SK-N-SH treated with all-trans-retinoic acid at 6 μM for 48 hours (cell line): ENCODE data around the gene NFATC3.

Experiments used
- ATAC-seq: fragments of 200-7000 bp; cut with Tn5 transposase; 3 replicates; pipeline ENCODE4 v1.9.1; 2020; ENCODE audit warnings: mild to moderate bottlenecking, moderate library complexity
- ARNTL ChIP-seq: fragments of 450-650 bp; formaldehyde crosslinking; IDR thresholded peaks from 2 replicates; pipeline ENCODE4 v1.5.0; 2020; ENCODE audit warnings: low read depth, mild to moderate bottlenecking, moderate library complexity, borderline replicate concordance
- BACH2 ChIP-seq: fragments of 250-450 bp; sonication (Bioruptor Pico); IDR thresholded peaks from 2 replicates; pipeline ENCODE4 v1.9.0; 2021; ENCODE audit warnings: mild to moderate bottlenecking, borderline replicate concordance
- CSDC2 ChIP-seq: fragments of 250-450 bp; sonication (Bioruptor Pico); IDR thresholded peaks from 2 replicates; pipeline ENCODE4 v1.5.0; 2020; ENCODE audit warnings: mild to moderate bottlenecking, moderate library complexity
- ESRRG ChIP-seq: fragments of 250-450 bp; sonication (Bioruptor Pico); IDR thresholded peaks from 2 replicates; pipeline ENCODE4 v1.6.1; 2021; ENCODE audit warnings: mild to moderate bottlenecking
- GLIS3 ChIP-seq: fragments of 250-450 bp; sonication (Bioruptor Pico); IDR thresholded peaks from 2 replicates; pipeline ENCODE4 v1.5.0; 2020; ENCODE audit warnings: mild to moderate bottlenecking, moderate library complexity
- ISL1 ChIP-seq: fragments of 250-450 bp; sonication (Bioruptor Pico); IDR thresholded peaks from 2 replicates; pipeline ENCODE4 v2.1.2; 2022; ENCODE audit warnings: mild to moderate bottlenecking, moderate library complexity
- OSR1 ChIP-seq: fragments of 250-450 bp; sonication (Bioruptor Pico); IDR thresholded peaks from 2 replicates; pipeline ENCODE4 v1.8.0; 2022; ENCODE audit warnings: moderate library complexity, mild to moderate bottlenecking, inconsistent platforms
- PPARA ChIP-seq: fragments of 250-450 bp; sonication (Bioruptor Pico); IDR thresholded peaks from 2 replicates; pipeline ENCODE4 v1.5.0; 2020; ENCODE audit warnings: mild to moderate bottlenecking, borderline replicate concordance
- TCF4 ChIP-seq: fragments of 250-450 bp; sonication (Bioruptor Pico); IDR thresholded peaks from 2 replicates; pipeline ENCODE4 v1.8.0; 2021; ENCODE audit warnings: mild to moderate bottlenecking, moderate library complexity, borderline replicate concordance
- ZC3H10 ChIP-seq: fragments of 250-450 bp; sonication (Bioruptor Pico); IDR thresholded peaks from 2 replicates; pipeline ENCODE4 v1.5.1; 2021; ENCODE audit warnings: mild to moderate bottlenecking, moderate library complexity
- ZFP3 ChIP-seq: fragments of 250-450 bp; sonication (Bioruptor Pico); IDR thresholded peaks from 2 replicates; pipeline ENCODE4 v1.5.0; 2020; ENCODE audit warnings: mild to moderate bottlenecking, moderate library complexity
- ZFP30 ChIP-seq: fragments of 450-650 bp; formaldehyde crosslinking; IDR thresholded peaks from 2 replicates; pipeline ENCODE4 v1.5.0; 2022; ENCODE audit warnings: mild to moderate bottlenecking, moderate library complexity
- ZNF70 ChIP-seq: fragments of 450-650 bp; formaldehyde crosslinking; IDR thresholded peaks from 2 replicates; pipeline ENCODE4 v1.5.0; 2020; ENCODE audit warnings: mild to moderate bottlenecking, moderate library complexity
- ZNF8 ChIP-seq: fragments of 450-650 bp; formaldehyde crosslinking; IDR thresholded peaks from 2 replicates; pipeline ENCODE4 v1.5.0; 2020; ENCODE audit warnings: mild to moderate bottlenecking, moderate library complexity
- TF ChIP-seq, protein P1 (sequence below): fragments of 250-450 bp; sonication (Bioruptor Pico); IDR thresholded peaks from 2 replicates; pipeline ENCODE4 v1.8.0; 2021; ENCODE audit warnings: low read depth, mild to moderate bottlenecking, moderate library complexity, borderline replicate concordance
- TF ChIP-seq, protein P2 (sequence below): fragments of 250-450 bp; sonication (Bioruptor Pico); IDR thresholded peaks from 2 replicates; pipeline ENCODE4 v1.5.1; 2021; ENCODE audit warnings: mild to moderate bottlenecking, moderate library complexity
- TF ChIP-seq, protein P3 (sequence below): fragments of 250-450 bp; sonication (Bioruptor Pico); IDR thresholded peaks from 2 replicates; pipeline ENCODE4 v1.8.0; 2020; ENCODE audit warnings: mild to moderate bottlenecking, moderate library complexity, borderline replicate concordance
- TF ChIP-seq, protein P4 (sequence below): fragments of 250-450 bp; sonication (Bioruptor Pico); IDR thresholded peaks from 2 replicates; pipeline ENCODE4 v1.5.1; 2020; ENCODE audit warnings: low read depth, mild to moderate bottlenecking, moderate library complexity
- TF ChIP-seq, protein P5 (sequence below): fragments of 250-450 bp; sonication (Bioruptor Pico); IDR thresholded peaks from 2 replicates; pipeline ENCODE4 v1.5.0; 2020; ENCODE audit warnings: mild to moderate bottlenecking, moderate library complexity

Gene NFATC3

DNA sequence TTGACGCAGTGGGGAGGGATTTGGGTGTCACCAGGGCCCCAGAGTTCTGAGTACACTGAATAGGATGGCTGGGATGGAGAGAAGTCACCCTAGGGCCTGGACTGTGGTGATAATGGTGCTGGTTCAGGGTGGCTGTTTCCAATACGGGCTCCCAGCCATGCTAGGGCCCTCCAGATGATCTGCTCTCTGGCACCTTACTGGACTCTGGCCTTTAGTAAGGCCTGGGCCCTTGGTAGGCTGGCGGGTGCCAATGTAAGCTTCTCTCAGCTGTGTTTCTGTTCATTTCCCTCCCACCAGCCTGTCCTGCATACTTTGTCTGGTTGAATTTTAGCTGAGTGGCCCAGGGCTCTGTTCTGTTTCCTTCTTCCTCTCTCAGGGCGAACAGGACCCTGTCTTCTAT, 162.8 kb downstream of the NFATC3 start (continued):
- TF ChIP-seq, protein P1, sequence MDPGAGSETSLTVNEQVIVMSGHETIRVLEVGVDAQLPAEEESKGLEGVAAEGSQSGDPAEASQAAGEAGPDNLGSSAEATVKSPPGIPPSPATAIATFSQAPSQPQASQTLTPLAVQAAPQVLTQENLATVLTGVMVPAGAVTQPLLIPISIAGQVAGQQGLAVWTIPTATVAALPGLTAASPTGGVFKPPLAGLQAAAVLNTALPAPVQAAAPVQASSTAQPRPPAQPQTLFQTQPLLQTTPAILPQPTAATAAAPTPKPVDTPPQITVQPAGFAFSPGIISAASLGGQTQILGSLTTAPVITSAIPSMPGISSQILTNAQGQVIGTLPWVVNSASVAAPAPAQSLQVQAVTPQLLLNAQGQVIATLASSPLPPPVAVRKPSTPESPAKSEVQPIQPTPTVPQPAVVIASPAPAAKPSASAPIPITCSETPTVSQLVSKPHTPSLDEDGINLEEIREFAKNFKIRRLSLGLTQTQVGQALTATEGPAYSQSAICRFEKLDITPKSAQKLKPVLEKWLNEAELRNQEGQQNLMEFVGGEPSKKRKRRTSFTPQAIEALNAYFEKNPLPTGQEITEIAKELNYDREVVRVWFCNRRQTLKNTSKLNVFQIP (CRISPR knock-in tag), result no peak
- TF ChIP-seq PPARA, result no peak

DNA sequence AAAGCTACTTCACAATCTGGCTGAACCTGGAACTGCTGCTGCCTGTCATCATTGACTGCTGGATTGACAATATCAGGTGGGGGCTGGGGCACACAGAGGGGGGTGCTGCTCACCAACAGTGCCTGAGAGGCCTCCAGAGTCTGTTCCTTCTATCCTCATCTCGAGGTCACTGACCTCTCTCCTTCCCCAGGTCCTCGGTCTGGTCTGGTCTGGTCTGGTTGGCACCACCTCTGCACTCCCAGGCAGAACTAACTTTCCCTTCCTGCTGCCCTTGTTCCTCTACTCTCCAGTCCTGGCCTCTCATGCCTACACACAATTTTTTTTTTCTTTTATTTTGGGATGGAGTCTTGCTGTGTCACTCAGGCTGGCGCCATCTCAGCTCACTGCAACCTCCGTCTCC, 164.2 kb downstream of the NFATC3 start:
- no peak for ATAC-seq
- TF ChIP-seq OSR1 (CRISPR knock-in tag) (no peak), BACH2 (no peak)

DNA sequence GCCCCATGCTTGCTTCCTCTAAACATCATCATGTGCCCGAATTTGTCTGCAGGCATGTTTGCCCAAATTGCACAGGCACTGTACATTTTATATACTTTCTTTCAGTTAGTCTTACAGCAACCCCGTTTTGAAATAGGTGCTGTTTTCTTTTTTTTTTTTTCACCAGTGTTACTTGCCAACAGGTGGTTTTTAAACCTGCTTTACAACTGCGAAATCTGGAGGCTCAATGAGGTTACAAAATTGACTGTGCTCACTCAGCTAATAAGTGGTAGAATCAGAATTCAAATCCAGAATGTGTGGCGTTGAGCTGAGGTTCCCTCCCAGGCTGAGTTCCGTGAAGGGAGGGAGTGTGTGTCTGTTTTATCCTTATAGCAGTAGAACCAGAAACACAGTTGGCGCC, 165.8 kb downstream of the NFATC3 start:
- TF ChIP-seq OSR1 (CRISPR knock-in tag) (no peak), ZC3H10 (CRISPR knock-in tag) (no peak), CSDC2 (CRISPR knock-in tag) (no peak), ZNF70 (CRISPR knock-in tag) (no peak), ZNF8 (CRISPR knock-in tag) (no peak), ARNTL (CRISPR knock-in tag) (no peak), ZFP3 (CRISPR knock-in tag) (no peak), GLIS3 (CRISPR knock-in tag) (no peak)
- TF ChIP-seq, protein P2, sequence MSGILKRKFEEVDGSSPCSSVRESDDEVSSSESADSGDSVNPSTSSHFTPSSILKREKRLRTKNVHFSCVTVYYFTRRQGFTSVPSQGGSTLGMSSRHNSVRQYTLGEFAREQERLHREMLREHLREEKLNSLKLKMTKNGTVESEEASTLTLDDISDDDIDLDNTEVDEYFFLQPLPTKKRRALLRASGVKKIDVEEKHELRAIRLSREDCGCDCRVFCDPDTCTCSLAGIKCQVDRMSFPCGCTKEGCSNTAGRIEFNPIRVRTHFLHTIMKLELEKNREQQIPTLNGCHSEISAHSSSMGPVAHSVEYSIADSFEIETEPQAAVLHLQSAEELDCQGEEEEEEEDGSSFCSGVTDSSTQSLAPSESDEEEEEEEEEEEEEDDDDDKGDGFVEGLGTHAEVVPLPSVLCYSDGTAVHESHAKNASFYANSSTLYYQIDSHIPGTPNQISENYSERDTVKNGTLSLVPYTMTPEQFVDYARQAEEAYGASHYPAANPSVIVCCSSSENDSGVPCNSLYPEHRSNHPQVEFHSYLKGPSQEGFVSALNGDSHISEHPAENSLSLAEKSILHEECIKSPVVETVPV (CRISPR knock-in tag), result no peak
- TF ChIP-seq, protein P3, sequence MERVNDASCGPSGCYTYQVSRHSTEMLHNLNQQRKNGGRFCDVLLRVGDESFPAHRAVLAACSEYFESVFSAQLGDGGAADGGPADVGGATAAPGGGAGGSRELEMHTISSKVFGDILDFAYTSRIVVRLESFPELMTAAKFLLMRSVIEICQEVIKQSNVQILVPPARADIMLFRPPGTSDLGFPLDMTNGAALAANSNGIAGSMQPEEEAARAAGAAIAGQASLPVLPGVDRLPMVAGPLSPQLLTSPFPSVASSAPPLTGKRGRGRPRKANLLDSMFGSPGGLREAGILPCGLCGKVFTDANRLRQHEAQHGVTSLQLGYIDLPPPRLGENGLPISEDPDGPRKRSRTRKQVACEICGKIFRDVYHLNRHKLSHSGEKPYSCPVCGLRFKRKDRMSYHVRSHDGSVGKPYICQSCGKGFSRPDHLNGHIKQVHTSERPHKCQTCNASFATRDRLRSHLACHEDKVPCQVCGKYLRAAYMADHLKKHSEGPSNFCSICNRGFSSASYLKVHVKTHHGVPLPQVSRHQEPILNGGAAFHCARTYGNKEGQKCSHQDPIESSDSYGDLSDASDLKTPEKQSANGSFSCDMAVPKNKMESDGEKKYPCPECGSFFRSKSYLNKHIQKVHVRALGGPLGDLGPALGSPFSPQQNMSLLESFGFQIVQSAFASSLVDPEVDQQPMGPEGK, result no peak
- TF ChIP-seq, protein P1 (CRISPR knock-in tag), result no peak
- TF ChIP-seq, protein P4, sequence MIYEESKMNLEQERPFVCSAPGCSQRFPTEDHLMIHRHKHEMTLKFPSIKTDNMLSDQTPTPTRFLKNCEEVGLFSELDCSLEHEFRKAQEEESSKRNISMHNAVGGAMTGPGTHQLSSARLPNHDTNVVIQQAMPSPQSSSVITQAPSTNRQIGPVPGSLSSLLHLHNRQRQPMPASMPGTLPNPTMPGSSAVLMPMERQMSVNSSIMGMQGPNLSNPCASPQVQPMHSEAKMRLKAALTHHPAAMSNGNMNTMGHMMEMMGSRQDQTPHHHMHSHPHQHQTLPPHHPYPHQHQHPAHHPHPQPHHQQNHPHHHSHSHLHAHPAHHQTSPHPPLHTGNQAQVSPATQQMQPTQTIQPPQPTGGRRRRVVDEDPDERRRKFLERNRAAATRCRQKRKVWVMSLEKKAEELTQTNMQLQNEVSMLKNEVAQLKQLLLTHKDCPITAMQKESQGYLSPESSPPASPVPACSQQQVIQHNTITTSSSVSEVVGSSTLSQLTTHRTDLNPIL (CRISPR knock-in tag), result no peak
- TF ChIP-seq, protein P5, sequence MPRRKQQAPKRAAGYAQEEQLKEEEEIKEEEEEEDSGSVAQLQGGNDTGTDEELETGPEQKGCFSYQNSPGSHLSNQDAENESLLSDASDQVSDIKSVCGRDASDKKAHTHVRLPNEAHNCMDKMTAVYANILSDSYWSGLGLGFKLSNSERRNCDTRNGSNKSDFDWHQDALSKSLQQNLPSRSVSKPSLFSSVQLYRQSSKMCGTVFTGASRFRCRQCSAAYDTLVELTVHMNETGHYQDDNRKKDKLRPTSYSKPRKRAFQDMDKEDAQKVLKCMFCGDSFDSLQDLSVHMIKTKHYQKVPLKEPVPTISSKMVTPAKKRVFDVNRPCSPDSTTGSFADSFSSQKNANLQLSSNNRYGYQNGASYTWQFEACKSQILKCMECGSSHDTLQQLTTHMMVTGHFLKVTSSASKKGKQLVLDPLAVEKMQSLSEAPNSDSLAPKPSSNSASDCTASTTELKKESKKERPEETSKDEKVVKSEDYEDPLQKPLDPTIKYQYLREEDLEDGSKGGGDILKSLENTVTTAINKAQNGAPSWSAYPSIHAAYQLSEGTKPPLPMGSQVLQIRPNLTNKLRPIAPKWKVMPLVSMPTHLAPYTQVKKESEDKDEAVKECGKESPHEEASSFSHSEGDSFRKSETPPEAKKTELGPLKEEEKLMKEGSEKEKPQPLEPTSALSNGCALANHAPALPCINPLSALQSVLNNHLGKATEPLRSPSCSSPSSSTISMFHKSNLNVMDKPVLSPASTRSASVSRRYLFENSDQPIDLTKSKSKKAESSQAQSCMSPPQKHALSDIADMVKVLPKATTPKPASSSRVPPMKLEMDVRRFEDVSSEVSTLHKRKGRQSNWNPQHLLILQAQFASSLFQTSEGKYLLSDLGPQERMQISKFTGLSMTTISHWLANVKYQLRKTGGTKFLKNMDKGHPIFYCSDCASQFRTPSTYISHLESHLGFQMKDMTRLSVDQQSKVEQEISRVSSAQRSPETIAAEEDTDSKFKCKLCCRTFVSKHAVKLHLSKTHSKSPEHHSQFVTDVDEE, result no peak
- ATAC-seq, result no peak

DNA sequence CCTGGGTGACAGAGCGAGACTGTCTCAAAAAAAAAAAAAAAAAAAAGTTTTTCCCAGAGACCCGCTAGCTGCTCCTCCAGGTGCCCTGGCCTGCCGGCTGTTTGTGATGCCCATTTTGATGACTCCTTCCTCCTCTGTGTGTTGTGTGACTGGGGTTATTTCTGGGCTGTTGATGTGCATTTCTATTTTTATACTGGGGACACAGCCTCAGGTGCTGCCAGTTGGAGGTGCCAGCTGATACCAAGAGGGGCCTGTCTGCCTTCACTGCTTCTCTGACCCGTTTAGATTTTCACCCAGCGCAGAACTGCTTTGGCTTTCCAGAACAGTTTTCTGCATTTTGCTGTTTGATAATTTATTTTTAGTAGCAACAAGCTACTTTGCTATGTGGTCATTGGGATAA, 166.7 kb downstream of the NFATC3 start:
- no peak for ATAC-seq
- TF ChIP-seq ZFP30 (CRISPR knock-in tag) (no peak), ZNF8 (CRISPR knock-in tag) (no peak), ISL1 (CRISPR knock-in tag) (no peak), ZC3H10 (CRISPR knock-in tag) (no peak), ESRRG (CRISPR knock-in tag) (no peak), TCF4 (no peak), OSR1 (CRISPR knock-in tag) (no peak)
- TF ChIP-seq, protein P3, result no peak
- TF ChIP-seq, protein P1 (CRISPR knock-in tag), result no peak
